ENCODE data around the gene ATG13.

GRCh38 chr11:46588915-46589314 is 28.4 kb upstream of the ATG13 start:
- TF ChIP-seq, protein P1, sequence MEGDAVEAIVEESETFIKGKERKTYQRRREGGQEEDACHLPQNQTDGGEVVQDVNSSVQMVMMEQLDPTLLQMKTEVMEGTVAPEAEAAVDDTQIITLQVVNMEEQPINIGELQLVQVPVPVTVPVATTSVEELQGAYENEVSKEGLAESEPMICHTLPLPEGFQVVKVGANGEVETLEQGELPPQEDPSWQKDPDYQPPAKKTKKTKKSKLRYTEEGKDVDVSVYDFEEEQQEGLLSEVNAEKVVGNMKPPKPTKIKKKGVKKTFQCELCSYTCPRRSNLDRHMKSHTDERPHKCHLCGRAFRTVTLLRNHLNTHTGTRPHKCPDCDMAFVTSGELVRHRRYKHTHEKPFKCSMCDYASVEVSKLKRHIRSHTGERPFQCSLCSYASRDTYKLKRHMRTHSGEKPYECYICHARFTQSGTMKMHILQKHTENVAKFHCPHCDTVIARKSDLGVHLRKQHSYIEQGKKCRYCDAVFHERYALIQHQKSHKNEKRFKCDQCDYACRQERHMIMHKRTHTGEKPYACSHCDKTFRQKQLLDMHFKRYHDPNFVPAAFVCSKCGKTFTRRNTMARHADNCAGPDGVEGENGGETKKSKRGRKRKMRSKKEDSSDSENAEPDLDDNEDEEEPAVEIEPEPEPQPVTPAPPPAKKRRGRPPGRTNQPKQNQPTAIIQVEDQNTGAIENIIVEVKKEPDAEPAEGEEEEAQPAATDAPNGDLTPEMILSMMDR (conservative IDR thresholded peaks at IDR 0.05; ENCODE audit: low read depth, low read length): no peak
- TF ChIP-seq, protein P2, sequence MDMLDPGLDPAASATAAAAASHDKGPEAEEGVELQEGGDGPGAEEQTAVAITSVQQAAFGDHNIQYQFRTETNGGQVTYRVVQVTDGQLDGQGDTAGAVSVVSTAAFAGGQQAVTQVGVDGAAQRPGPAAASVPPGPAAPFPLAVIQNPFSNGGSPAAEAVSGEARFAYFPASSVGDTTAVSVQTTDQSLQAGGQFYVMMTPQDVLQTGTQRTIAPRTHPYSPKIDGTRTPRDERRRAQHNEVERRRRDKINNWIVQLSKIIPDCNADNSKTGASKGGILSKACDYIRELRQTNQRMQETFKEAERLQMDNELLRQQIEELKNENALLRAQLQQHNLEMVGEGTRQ (IDR thresholded peaks at IDR 0.05; ENCODE audit: low read depth, low read length): no peak
- TF ChIP-seq CEBPB (IDR thresholded peaks at IDR 0.05; ENCODE audit: low read depth, low read length) (no peak), MAFK (IDR thresholded peaks at IDR 0.05; ENCODE audit: low read depth, low read length) (no peak)

Measured in IMR-90 (cell line).